Activated T-cell treated with anti-CD3 and anti-CD28 coated beads, Interleukin-2, amount 50 U/mL, for 4 hours (primary cell): ENCODE data around the gene SRI. TPM values are rescaled to one million over a fixed set of nuclear protein-coding genes. Genes with fewer than 3 reads are reported as not detected.
A peak's percentile ranks its signal among the peaks of the same experiment; 100 is the strongest.
"Not testable (repeated sequence)": the region's sequence is repeated elsewhere in the genome, so short reads cannot be mapped to it uniquely, and the experiment has no call there.

Source experiments
- ATAC-seq, 2 donors: fragments of 200-7000 bp; cut with Tn5 transposase; one replicate each; pipeline ENCODE4 v1.10.0; 2021
- DNase-seq: peaks from one replicate; pipeline ENCODE4 v3.0.0-alpha.2; 2020
- H3K27me3 Mint-ChIP-seq: one replicate; pipeline ENCODE4 v1.8.0; 2021; ENCODE audit warnings: low read depth, mixed read lengths
- H3K36me3 Mint-ChIP-seq: one replicate; pipeline ENCODE4 v1.8.0; 2022; ENCODE audit warnings: mixed read lengths; ENCODE audit not compliant: insufficient read depth
- H3K4me1 Mint-ChIP-seq: one replicate; pipeline ENCODE4 v1.8.0; 2021; ENCODE audit warnings: low read depth, mixed read lengths
- H3K4me3 Mint-ChIP-seq: one replicate; pipeline ENCODE4 v1.8.0; 2021; ENCODE audit warnings: mild to moderate bottlenecking, moderate library complexity, mixed read lengths
- H3K9me3 Mint-ChIP-seq: one replicate; pipeline ENCODE4 v1.8.0; 2021; ENCODE audit warnings: mixed read lengths
- total RNA-seq, 3 donors: library from RNA; stranded (reverse); gene quantifications; one replicate each; pipeline ENCODE4 v1.2.1, GENCODE V29; 2021

The SRI gene, protein sequence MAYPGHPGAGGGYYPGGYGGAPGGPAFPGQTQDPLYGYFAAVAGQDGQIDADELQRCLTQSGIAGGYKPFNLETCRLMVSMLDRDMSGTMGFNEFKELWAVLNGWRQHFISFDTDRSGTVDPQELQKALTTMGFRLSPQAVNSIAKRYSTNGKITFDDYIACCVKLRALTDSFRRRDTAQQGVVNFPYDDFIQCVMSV
- total RNA-seq: 100 to 1,000 TPM; 136 to 143 (median 140) TPM

DNA sequence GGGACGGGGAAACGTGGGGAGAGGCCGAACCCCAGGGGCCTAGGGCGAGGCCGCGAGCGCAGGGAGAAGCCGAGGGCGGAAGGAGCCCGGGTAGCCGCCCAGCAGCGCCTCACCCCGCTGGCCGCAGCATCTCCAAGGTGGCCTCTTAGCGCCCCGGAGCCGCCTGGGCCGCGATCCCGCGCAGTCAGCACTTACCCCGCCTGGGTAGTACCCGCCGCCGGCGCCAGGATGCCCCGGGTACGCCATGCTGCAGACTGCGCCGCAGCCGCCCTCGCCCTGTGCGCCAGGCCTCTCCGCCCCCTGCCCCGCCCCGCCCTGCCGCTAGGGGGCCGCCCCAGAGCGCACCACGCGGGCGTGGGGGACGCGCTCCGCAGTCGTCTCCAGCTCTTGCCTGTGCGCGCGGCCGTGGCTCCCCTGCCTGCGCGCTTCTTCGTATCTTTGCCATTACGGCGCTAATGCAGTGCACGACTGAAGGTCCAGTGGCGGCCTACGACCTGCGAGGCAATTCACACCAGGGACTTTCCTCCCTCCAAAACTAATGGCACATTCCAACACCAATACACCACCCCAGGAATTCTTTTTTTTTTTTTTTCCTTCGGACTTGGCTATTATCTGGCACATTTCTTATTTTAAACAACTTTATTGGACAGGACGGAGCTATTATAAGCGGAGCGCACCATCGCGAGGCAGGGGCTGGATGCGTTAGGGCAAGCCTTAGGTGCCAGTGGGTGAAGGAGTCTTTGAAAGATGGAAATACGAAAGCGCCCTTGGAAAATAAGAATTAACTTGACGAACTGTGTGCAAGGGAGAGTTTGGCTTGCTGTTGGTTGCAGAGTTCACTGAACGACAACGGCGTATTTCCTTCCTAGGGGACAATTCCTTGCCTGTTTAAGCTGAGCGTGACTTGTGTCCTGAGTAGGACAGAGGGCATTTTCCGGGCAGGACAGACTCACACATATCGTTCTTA lies at the start of gene SRI:
SRI (minus strand) TSS at position 258 of the 967 bp plus-strand sequence; CDS start at position 246, 12 bp downstream.
- Mint-ChIP-seq H3K4me1 (peaks cover 30% of the 10 kb centered on the region), H3K36me3 (no peaks in the 10 kb centered on the region), H3K9me3 (no peaks in the 10 kb centered on the region), H3K27me3 (no peaks in the 10 kb centered on the region), H3K4me3 (peak within 1 kb of the TSS; percentile 85)
- ATAC-seq (peak; percentile 99 to 100), DNase-seq (peak; percentile 88)

GRCh38 chr7:88269586-88269985 lies 49.7 kb upstream of the SRI start:
- no peaks in the 10 kb centered on the region for H3K4me1 Mint-ChIP-seq
- H3K9me3 Mint-ChIP-seq: no peaks in the 10 kb centered on the region
- H3K36me3 Mint-ChIP-seq: no peaks in the 10 kb centered on the region
- H3K27me3 Mint-ChIP-seq: no peaks in the 10 kb centered on the region
- ATAC-seq: no peak
- no peak for DNase-seq
- no peak overlapping the region for H3K4me3 Mint-ChIP-seq

- no peaks in the 10 kb centered on the region for H3K36me3 Mint-ChIP-seq
- ATAC-seq: no peak
Observed at GRCh38 chr7:88268858-88269257, 49.0 kb upstream of the SRI start.

GRCh38 chr7:88268051-88268450 lies 48.2 kb upstream of the SRI start:
- Mint-ChIP-seq H3K4me1 (no peaks in the 10 kb centered on the region), H3K27me3 (no peaks in the 10 kb centered on the region), H3K36me3 (no peaks in the 10 kb centered on the region), H3K9me3 (no peaks in the 10 kb centered on the region), H3K4me3 (no peak overlapping the region)
- DNase-seq: no peak
- no peak for ATAC-seq

More at GRCh38 chr7:88268858-88269257, 49.0 kb upstream of the SRI start:
- no peak overlapping the region for H3K4me3 Mint-ChIP-seq
- DNase-seq: no peak
- no peaks in the 10 kb centered on the region for H3K27me3 Mint-ChIP-seq
- no peaks in the 10 kb centered on the region for H3K4me1 Mint-ChIP-seq
- no peaks in the 10 kb centered on the region for H3K9me3 Mint-ChIP-seq

GRCh38 chr7:88267421-88267820 lies 47.6 kb upstream of the SRI start:
- Mint-ChIP-seq H3K36me3 (no peaks in the 10 kb centered on the region), H3K4me1 (no peaks in the 10 kb centered on the region), H3K4me3 (no peak overlapping the region), H3K27me3 (no peaks in the 10 kb centered on the region), H3K9me3 (no peaks in the 10 kb centered on the region)
- no peak for DNase-seq
- no peak for ATAC-seq

DNA sequence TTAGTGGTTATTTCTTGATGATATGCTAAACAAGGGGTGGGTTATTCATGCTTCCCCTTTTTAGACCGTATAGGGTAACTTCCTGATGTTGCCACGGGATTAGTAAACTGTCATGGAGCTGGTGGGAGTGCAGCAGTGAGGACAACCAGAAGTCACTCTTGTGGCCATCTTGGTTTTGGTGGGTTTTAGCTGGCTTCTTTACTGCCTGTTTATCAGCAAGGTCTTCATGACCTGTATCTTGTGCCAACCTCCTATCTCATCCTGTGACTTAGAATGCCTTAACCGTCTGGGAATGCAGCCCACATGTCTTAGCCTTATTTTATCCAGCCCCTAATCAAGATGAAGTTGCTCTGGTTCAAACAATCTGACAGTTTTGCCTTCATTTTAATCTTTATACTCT lies 45.1 kb upstream of the SRI start:
- not testable (repeated sequence) for H3K36me3 Mint-ChIP-seq, H3K9me3 Mint-ChIP-seq, H3K27me3 Mint-ChIP-seq

GRCh38 chr7:88262562-88262961 lies 42.7 kb upstream of the SRI start:
- no peaks in the 10 kb centered on the region for H3K9me3 Mint-ChIP-seq
- no peaks in the 10 kb centered on the region for H3K36me3 Mint-ChIP-seq
- no peak overlapping the region for H3K4me3 Mint-ChIP-seq
- peaks cover 7% of the 10 kb centered on the region for H3K27me3 Mint-ChIP-seq
- no peaks in the 10 kb centered on the region for H3K4me1 Mint-ChIP-seq
- DNase-seq (no peak), ATAC-seq (no peak)

More for the DNA sequence above, 45.1 kb upstream of the SRI start:
- DNase-seq, H3K4me1 Mint-ChIP-seq, H3K4me3 Mint-ChIP-seq, ATAC-seq: not testable (repeated sequence)

- Mint-ChIP-seq H3K36me3 (no peaks in the 10 kb centered on the region), H3K4me1 (no peaks in the 10 kb centered on the region), H3K9me3 (no peaks in the 10 kb centered on the region), H3K27me3 (peaks cover 7% of the 10 kb centered on the region), H3K4me3 (no peak overlapping the region)
- ATAC-seq (no peak), DNase-seq (no peak)
Observed at GRCh38 chr7:88260719-88261118, 40.9 kb upstream of the SRI start.

GRCh38 chr7:88259656-88260380 lies 40.0 kb upstream of the SRI start:
- H3K9me3 Mint-ChIP-seq: peaks cover 3% of the 10 kb centered on the region

DNA sequence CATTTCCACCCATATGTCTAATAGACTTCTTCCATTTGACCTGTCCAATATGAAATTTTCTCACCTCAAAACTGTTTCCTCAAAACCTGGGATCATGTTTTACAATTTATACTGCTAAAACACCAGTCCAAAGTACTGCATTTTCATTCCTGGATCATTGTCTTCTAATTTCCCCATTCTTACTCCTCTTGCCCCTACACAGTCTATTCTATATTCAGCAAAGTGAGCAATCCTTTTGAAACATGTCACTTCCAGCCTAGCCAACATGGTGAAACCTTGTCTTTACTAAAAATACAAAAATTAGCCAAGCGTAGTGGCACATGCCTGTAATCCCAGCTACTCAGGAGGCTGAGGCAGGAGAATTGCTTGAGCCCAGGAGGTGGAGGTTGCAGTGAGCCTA lies 38.5 kb upstream of the SRI start:
- not testable (repeated sequence) for H3K27me3 Mint-ChIP-seq, H3K4me1 Mint-ChIP-seq, H3K4me3 Mint-ChIP-seq, DNase-seq, ATAC-seq, H3K36me3 Mint-ChIP-seq
- H3K9me3 Mint-ChIP-seq: peaks cover 16% of the 10 kb centered on the region

More at GRCh38 chr7:88259656-88260380, 40.0 kb upstream of the SRI start:
- no peak for DNase-seq
- H3K27me3 Mint-ChIP-seq: peaks cover 7% of the 10 kb centered on the region
- no peak for ATAC-seq
- H3K4me3 Mint-ChIP-seq: no peak overlapping the region
- H3K4me1 Mint-ChIP-seq: no peaks in the 10 kb centered on the region
- no peaks in the 10 kb centered on the region for H3K36me3 Mint-ChIP-seq

- Mint-ChIP-seq H3K9me3 (peaks cover 18% of the 10 kb centered on the region), H3K4me1 (no peaks in the 10 kb centered on the region), H3K27me3 (peaks cover 7% of the 10 kb centered on the region), H3K36me3 (peaks cover 3% of the 10 kb centered on the region), H3K4me3 (no peak overlapping the region)
- DNase-seq (no peak), ATAC-seq (no peak)
Observed at GRCh38 chr7:88256906-88257305, 37.1 kb upstream of the SRI start.

GRCh38 chr7:88254721-88255424 lies 35.0 kb upstream of the SRI start:
- no peak for ATAC-seq
- H3K9me3 Mint-ChIP-seq: peaks cover 18% of the 10 kb centered on the region
- no peak for DNase-seq
- no peak overlapping the region for H3K4me3 Mint-ChIP-seq
- no peaks in the 10 kb centered on the region for H3K4me1 Mint-ChIP-seq
- H3K36me3 Mint-ChIP-seq: peaks cover 3% of the 10 kb centered on the region
- peaks cover 12% of the 10 kb centered on the region for H3K27me3 Mint-ChIP-seq

- no peak for ATAC-seq
- no peak for DNase-seq
- peaks cover 3% of the 10 kb centered on the region for H3K36me3 Mint-ChIP-seq
- peaks cover 14% of the 10 kb centered on the region for H3K27me3 Mint-ChIP-seq
- H3K4me3 Mint-ChIP-seq: no peak overlapping the region
- H3K9me3 Mint-ChIP-seq: peaks cover 18% of the 10 kb centered on the region
- H3K4me1 Mint-ChIP-seq: no peaks in the 10 kb centered on the region
Observed at GRCh38 chr7:88253640-88254039, 33.8 kb upstream of the SRI start.

GRCh38 chr7:88244258-88244657 lies 24.4 kb upstream of the SRI start:
- no peak overlapping the region for H3K4me3 Mint-ChIP-seq
- ATAC-seq (no peak), DNase-seq (no peak)
- H3K27me3 Mint-ChIP-seq: peaks cover 6% of the 10 kb centered on the region
- H3K9me3 Mint-ChIP-seq: no peaks in the 10 kb centered on the region
- H3K4me1 Mint-ChIP-seq: no peaks in the 10 kb centered on the region
- H3K36me3 Mint-ChIP-seq: no peaks in the 10 kb centered on the region
